ENCODE measurements around the gene SERPINA1. TPM values are rescaled to one million over a fixed set of nuclear protein-coding genes. Genes with fewer than 3 reads are reported as not detected.
A peak's percentile ranks its signal among the peaks of the same experiment; 100 is the strongest.

The SERPINA1 gene
- total RNA-seq, 1 donor from 2014 or later: 0.13 TPM

GRCh38 chr14:94363151-94363624 is 25.2 kb downstream of the SERPINA1 start:
- no peak for DNase-seq (ENCODE audit: low spot score)
- Histone ChIP-seq H3F3A (ENCODE audit: low read depth) (no peaks in the 10 kb centered on the region), H3K27me3 (no peaks in the 10 kb centered on the region), H3K4me1 (peaks cover 4% of the 10 kb centered on the region), H3K27ac (no peak overlapping the region), H3K4me2 (no peak overlapping the region), H2AFZ (replicated peaks) (peak overlapping the region; percentile 34), H3K4me3 (no peak overlapping the region), H3K79me2 (ENCODE audit: low read depth) (no peaks in the 10 kb centered on the region), H3K9ac (no peak overlapping the region), H4K20me1 (ENCODE audit: low read depth) (no peaks in the 10 kb centered on the region), H3K36me3 (no peaks in the 10 kb centered on the region), H3K9me3 (ENCODE audit: low read depth) (no peaks in the 10 kb centered on the region)
- Mint-ChIP-seq H3K9me3 (no peaks in the 10 kb centered on the region), H3K4me3 (no peak overlapping the region), H3K36me3 (no peaks in the 10 kb centered on the region), H3K4me1 (peaks cover 3% of the 10 kb centered on the region), H3K27me3 (ENCODE audit: insufficient read depth, low read depth) (peaks cover 3% of the 10 kb centered on the region), H3K27ac (peak overlapping the region; percentile 48)
- no peak for TF ChIP-seq EZH2 (IDR thresholded peaks at IDR 0.05)
- no peak for TF ChIP-seq CTCF (IDR thresholded peaks at IDR 0.05)
- TF ChIP-seq EZH2phosphoT487 (IDR thresholded peaks at IDR 0.05): no peak

- H2AFZ ChIP-seq (replicated peaks): no peak overlapping the region
- no peaks in the 10 kb centered on the region for H3K27me3 ChIP-seq
- no peak overlapping the region for H3K27ac ChIP-seq
- no peak for TF ChIP-seq CTCF (IDR thresholded peaks at IDR 0.05)
- TF ChIP-seq EZH2phosphoT487 (IDR thresholded peaks at IDR 0.05): no peak
- no peak for TF ChIP-seq EZH2 (IDR thresholded peaks at IDR 0.05)
- no peaks in the 10 kb centered on the region for H4K20me1 ChIP-seq (ENCODE audit: low read depth)
- Mint-ChIP-seq H3K27me3 (ENCODE audit: insufficient read depth, low read depth) (peaks cover 3% of the 10 kb centered on the region), H3K4me1 (peaks cover 3% of the 10 kb centered on the region), H3K36me3 (no peaks in the 10 kb centered on the region), H3K4me3 (no peak overlapping the region), H3K27ac (peak overlapping the region; percentile 48), H3K9me3 (no peaks in the 10 kb centered on the region)
- no peaks in the 10 kb centered on the region for H3K9me3 ChIP-seq (ENCODE audit: low read depth)
- H3F3A ChIP-seq (ENCODE audit: low read depth): no peaks in the 10 kb centered on the region
- peaks cover 4% of the 10 kb centered on the region for H3K4me1 ChIP-seq
- H3K79me2 ChIP-seq (ENCODE audit: low read depth): no peaks in the 10 kb centered on the region
- DNase-seq (ENCODE audit: low spot score): no peak
- no peak overlapping the region for H3K4me3 ChIP-seq
- no peak overlapping the region for H3K4me2 ChIP-seq
- H3K9ac ChIP-seq: no peak overlapping the region
- no peaks in the 10 kb centered on the region for H3K36me3 ChIP-seq
Measured at GRCh38 chr14:94362614-94363133, 25.7 kb downstream of the SERPINA1 start.

- Mint-ChIP-seq H3K9me3 (no peaks in the 10 kb centered on the region), H3K27me3 (ENCODE audit: insufficient read depth, low read depth) (peaks cover under 1% of the 10 kb centered on the region)
- peaks cover 4% of the 10 kb centered on the region for H3K4me1 ChIP-seq
Measured at GRCh38 chr14:94361682-94362081, 26.7 kb downstream of the SERPINA1 start.

More at GRCh38 chr14:94361682-94362081, 26.7 kb downstream of the SERPINA1 start:
- H3K4me3 Mint-ChIP-seq: no peak overlapping the region
- Histone ChIP-seq H3K79me2 (ENCODE audit: low read depth) (no peaks in the 10 kb centered on the region), H3K9me3 (ENCODE audit: low read depth) (no peaks in the 10 kb centered on the region), H4K20me1 (ENCODE audit: low read depth) (no peaks in the 10 kb centered on the region), H3K27me3 (no peaks in the 10 kb centered on the region), H3K4me3 (no peak overlapping the region), H3K4me2 (no peak overlapping the region), H2AFZ (replicated peaks) (no peak overlapping the region), H3F3A (ENCODE audit: low read depth) (no peaks in the 10 kb centered on the region), H3K36me3 (no peaks in the 10 kb centered on the region), H3K27ac (no peak overlapping the region), H3K9ac (no peak overlapping the region)
- peaks cover 3% of the 10 kb centered on the region for H3K4me1 Mint-ChIP-seq
- TF ChIP-seq EZH2 (IDR thresholded peaks at IDR 0.05): no peak
- TF ChIP-seq EZH2phosphoT487 (IDR thresholded peaks at IDR 0.05): no peak
- no peak for TF ChIP-seq CTCF (IDR thresholded peaks at IDR 0.05)
- no peak for DNase-seq (ENCODE audit: low spot score)
- no peak overlapping the region for H3K27ac Mint-ChIP-seq
- no peaks in the 10 kb centered on the region for H3K36me3 Mint-ChIP-seq
